Measurements from ENCODE around the gene CAB39.
"Not testable (repeated sequence)": the region's sequence is repeated elsewhere in the genome, so short reads cannot be mapped to it uniquely, and the experiment has no call there.

The CAB39 gene

DNA sequence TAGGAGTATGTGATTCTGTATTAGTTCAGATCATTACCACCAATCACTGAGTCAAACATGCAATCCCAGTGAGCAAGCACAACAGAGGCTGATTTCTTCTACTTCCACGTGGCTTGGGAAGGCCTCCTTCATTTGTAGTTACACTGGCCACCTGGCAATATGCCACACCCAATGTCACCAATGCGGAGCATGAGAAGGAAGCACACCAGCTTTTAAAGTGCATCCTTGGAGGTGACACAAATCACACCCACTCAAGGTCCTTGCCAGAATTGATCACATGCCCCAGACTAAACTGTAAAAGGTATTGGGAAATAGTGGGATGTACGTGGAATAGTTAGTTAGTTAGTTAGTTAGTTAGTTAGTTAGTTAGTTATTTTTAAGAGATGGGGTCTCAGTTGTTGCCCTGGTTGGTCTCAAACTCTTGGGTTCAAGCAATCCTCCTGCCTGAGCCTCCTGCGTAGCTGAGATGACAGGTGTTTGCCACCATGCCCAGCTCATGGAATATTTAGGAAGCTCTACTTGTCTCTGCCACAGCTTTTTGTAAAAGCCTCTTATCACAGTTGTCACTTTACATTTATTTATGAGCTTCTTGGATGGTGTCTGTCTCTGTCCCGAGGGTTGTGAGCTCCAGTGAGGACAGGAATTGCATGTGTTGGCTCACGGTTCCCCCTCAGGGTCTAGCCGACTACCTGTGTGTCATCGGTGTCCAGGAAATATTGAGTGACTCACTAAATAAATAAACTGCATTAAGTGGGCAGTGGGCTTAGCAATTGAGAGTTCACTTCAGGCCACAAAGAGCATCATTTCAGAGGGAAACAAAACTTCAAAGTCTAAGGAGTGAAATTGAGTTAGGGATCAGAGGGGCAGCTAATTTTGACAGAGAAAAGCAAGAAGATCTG is 28.1 kb upstream of the CAB39 start:
- no peak for DNase-seq

GRCh38 chr2:230685178-230685577 is 27.5 kb upstream of the CAB39 start:
- no peak for DNase-seq

DNA sequence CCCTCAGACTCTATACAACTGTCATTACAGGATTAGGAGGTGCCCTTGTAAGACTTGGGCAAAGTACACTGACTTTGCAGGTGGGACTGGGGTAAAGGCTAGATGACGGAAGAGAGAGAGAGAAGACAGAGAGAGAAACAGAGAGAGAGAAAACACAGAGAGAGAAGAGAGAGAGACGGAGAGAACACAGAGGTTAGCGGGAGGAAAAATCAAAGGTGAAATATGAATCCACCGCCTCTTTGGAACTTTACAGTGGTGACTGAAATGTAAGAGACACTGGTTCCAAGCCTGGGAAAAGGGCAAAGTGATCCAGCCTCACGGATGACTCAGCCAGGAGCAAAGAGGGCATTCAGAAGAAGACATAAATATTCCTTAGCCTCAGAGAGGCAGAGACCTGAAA is 25.1 kb upstream of the CAB39 start:
- no peak for DNase-seq

- no peak for DNase-seq
Measured at GRCh38 chr2:230688490-230688889, 24.2 kb upstream of the CAB39 start.

GRCh38 chr2:230690439-230690838 is 22.2 kb upstream of the CAB39 start:
- no peak for DNase-seq

DNA sequence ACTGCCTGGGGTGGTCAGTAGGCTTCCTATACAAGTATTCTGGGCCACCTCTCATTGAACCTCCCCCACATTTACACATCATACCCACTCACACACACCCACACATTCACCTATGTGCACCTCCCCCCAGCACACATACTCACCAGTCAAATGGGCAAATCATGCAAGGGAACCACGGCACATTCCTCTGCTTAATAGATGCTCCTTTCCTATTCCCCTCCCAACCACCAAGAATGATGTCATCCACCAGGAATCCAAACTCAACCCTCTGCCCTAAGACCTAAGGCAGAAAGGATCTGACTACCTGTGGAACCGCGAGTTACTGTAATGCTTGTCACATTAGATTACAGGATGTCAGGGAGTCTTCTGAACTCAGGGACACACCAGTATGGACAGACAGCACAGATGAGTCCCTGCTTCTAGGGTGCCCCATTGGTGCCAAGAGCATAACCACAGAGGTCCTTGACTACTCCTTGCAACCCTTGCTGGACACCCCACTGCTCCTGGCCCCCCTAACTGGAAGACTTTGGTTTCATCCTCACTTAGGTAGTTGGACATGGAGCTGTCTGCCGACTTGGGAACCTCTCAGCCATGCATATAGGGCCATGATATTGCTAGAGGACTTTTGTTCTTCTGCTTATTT is 21.5 kb upstream of the CAB39 start:
- no peak for DNase-seq

DNA sequence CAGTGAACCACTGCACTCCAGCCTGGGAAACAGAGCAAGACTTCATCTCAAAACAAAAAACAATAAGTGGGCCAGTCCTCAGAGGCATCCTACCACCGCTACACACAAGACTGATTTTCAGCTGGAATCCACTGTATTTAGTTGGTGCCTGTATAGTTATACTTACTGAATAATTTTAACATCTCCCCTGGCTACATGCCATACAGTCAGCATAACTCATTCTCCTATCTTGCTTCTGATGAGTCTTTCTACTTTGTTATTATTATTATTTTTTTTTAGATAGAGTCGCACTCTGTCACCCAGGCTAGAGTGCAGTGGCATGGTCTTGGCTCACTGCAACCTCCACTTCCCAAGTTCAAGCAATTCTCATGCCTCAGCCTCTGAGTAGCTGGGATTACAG is 19.9 kb upstream of the CAB39 start:
- no peak for DNase-seq

DNA sequence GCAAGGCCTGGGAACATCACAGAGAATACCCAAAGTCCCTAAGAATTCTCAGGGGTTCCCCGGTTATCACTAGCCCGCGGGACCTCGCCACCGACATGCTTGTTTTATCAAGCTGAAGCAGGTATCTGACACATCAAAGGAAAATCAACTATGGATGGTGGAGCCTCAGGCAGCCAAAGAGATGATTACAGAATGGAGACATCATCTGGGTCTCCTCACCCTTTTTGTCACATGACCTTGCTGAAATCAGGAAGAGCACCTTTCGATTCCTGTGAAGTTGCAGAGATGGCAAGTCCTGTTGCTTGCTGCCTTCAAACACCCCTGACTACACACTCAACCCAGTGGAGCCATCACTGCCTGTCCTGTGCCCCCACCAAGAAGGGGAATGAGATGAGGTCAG is 19.2 kb upstream of the CAB39 start:
- no peak for DNase-seq

- no peak for DNase-seq
Measured at GRCh38 chr2:230694241-230694640, 18.4 kb upstream of the CAB39 start.

DNA sequence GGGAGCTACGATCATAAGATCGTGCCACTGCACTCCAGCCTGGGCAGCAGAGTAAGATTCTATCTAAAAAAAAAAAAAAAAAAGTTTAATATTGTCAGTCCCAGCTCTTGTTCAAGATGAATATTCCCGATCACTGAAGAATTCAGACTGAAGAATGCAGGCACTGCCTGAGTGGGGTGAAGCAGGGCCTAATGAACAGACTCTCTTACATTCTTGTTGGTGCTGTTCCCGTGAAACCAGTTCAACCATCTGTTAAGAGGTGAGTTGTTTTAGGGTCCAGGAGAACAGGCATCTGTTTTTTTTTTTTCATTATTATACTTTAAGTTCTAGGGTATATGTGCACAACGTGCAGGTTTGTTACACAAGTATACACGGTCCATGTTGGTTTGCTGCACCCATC is 17.1 kb upstream of the CAB39 start:
- DNase-seq, result no peak

DNA sequence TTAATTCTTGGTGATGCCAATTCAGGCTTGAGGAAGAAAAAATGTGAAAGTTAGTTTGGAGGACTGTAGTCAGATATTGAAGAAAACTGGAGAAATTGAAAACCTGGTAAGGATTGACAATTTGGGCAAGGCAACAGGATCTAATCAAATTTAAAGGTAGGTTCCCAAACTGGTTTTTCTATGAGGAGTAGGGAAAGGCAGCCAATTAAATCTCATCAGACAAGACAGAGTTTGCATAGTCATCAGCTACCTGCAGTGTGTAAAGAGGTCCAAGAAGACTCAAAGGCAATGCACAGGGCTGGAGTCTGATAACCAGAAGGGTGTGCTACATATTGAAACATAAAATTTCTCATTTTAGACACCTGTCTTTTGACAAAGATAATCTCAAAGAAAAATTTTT is 16.0 kb upstream of the CAB39 start:
- no peak for DNase-seq

- DNase-seq, result no peak
Measured at GRCh38 chr2:230697676-230698075, 15.0 kb upstream of the CAB39 start.

DNA sequence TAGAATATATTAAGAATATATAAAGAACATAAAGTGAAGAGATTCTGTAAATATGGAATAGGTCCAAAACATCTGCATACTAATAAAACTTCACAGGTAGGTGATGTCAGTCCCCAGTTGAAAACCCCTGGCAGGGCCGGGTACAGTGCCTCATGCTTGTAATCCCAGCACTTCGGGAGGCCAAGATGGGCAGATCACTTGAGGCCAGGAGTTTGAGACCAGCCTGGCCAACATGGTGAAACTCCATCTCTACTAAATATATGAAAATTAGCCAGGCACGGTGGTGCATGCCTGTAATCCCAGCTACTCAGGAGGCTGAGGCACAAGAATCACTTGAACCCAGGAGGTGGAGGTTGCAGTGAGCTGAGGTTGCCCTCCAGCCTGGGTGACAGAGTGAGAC is 13.9 kb upstream of the CAB39 start:
- not testable (repeated sequence) for DNase-seq

GRCh38 chr2:230700447-230700846 is 12.2 kb upstream of the CAB39 start:
- no peak for DNase-seq

- no peak for DNase-seq
Measured at GRCh38 chr2:230701308-230701707, 11.3 kb upstream of the CAB39 start.

DNA sequence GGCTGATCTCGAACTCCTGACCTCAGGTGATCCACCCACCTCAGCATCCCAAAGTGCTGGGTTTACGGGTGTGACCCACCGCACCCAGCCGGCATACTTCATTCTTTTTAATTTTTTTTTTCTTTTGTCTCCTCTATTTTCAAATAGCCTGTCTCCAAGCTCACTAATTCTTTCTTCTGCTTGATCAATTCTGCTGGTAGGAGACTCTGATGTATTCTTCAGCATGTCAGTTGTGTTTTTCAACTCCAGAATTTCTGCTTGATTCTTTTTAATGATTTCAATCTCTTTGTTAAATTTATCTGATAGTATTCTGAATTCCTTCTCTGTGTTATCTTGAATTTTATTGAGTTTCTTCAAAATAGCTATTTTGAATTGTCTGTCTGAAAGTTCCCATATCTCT is 10.2 kb upstream of the CAB39 start:
- DNase-seq, result not testable (repeated sequence)

GRCh38 chr2:230703514-230703913 is 9.1 kb upstream of the CAB39 start:
- no peak for DNase-seq

- no peak for DNase-seq
Measured at GRCh38 chr2:230706053-230706521, 6.6 kb upstream of the CAB39 start.

- DNase-seq, result no peak
Measured at GRCh38 chr2:230706966-230707365, 5.7 kb upstream of the CAB39 start.

DNA sequence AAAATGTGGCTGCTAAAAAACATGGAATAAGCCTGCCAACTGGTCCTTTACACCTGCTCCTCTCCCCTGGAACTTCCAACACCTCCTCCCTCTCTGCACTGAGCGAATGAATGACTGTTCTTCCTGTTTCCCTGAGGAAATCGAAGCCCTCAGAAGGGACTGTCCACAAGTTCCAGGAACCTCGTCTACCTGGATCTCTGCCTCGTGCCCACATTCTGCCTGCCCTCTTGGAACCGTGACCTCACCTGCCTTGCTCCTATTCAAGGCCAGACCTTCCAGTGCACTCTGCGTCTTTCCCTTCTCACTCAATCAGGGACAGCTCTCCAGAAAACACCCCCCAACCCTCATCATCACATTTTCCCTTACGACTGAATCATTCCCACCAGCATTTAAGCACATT is 4.4 kb upstream of the CAB39 start:
- no peak for DNase-seq

DNA sequence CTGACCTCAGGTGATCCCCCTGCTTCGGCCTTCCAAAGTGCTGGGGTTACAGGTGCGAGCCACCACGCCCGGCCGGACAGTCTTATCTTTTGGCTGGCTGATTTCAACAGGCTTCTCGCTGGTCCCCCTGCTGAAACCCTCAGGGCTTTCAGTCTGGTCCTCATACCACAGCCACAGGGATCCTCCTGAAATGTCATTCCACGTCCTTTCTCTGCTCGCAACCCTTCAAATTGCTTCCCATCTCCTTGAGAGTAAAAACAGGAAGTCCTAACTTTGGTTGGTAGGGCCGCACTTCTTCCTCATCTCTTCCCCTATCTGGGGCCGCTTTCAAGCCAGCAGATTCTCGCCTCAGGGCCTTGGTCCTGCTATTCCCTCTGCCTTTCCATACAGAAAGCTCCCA is 1.4 kb upstream of the CAB39 start:
- DNase-seq, result no peak

- peak; percentile 53 for DNase-seq
Measured at GRCh38 chr2:230713331-230714135, 891 bp downstream of the CAB39 start.

- DNase-seq, result peak; percentile 39
Measured at GRCh38 chr2:230714136-230714480, 1.5 kb downstream of the CAB39 start.

DNA sequence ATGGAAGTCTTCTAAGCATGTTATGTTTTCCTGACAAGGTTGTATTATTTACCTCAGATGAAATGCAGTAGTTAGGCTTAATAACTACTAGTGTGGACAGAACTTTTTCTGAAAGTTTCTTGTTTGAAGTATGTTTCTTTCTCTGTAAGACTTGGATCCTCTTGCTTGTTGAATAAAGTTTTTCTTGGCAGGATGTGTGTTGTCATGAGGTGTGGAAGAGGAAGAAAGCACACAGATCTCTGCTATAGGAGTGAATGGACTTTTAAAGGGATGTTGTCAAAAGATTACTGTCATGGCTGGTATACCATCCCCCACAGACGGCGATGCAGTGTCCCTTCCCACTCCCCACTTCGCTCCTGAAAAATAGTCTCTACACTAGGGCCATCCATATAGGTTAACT is 2.6 kb downstream of the CAB39 start:
- no peak for DNase-seq

All from activated naive CD4-positive, alpha-beta T cell treated with Interleukin-2 at 50 U/mL for 16 hours (primary cell).